ENCODE measurements around the gene ARL10. TPM values are rescaled to one million over a fixed set of nuclear protein-coding genes. Genes with fewer than 3 reads are reported as not detected.

ARL10 gene
- total RNA-seq, 1 experiment from 2014 or later = 9.6 TPM

GRCh38 chr5:176384366-176384930, 19.2 kb downstream of the ARL10 start:
- H2BK5ac ChIP-seq (ENCODE audit: insufficient read length, low read length) = no peak overlapping the region
- H3K4me3 Mint-ChIP-seq = no peak overlapping the region
- H3K4me1 Mint-ChIP-seq = peaks cover 9 to 10% of the 10 kb centered on the region in 2 experiments
- no peak overlapping the region for H3K4me2 ChIP-seq (ENCODE audit: insufficient read depth, insufficient read length, low read length)
- no peaks in the 10 kb centered on the region for H4K20me1 ChIP-seq (ENCODE audit: control insufficient read depth, insufficient read depth, insufficient read length)
- no peaks in the 10 kb centered on the region for H3K9me3 ChIP-seq (ENCODE audit: control insufficient read depth, low read depth, low read length)
- H2AK5ac ChIP-seq (ENCODE audit: insufficient read length, low read length) = no peak overlapping the region
- H3K9me3 Mint-ChIP-seq = peaks cover 0 to 3% of the 10 kb centered on the region in 2 experiments; a peak in 1 of 5 replicates
- H3T11ph ChIP-seq (ENCODE audit: low read length) = no peak overlapping the region
- H3K79me1 ChIP-seq (ENCODE audit: insufficient read depth, low read depth, low read length, poor library complexity, severe bottlenecking) = no peaks in the 10 kb centered on the region
- no peak overlapping the region for H3K27ac Mint-ChIP-seq
- H3K36me3 Mint-ChIP-seq (ENCODE audit: insufficient read depth in 1 of 3, low read depth in 3 of 3) = peaks cover 35 to 77% (median 43%) of the 10 kb centered on the region in 3 experiments
- no peaks in the 10 kb centered on the region for H3K4me1 ChIP-seq (ENCODE audit: insufficient read depth, low read length)
- DNase-seq = no peak
- no peak overlapping the region for H4K91ac ChIP-seq (ENCODE audit: insufficient read length, low read depth, low read length)
- TF ChIP-seq CTCF (conservative IDR thresholded peaks at IDR 0.05) = no peak
- H3K14ac ChIP-seq (ENCODE audit: insufficient read depth, low read length) = no peak overlapping the region
- H3K27ac ChIP-seq (ENCODE audit: insufficient read length, low read depth, low read length) = no peak overlapping the region
- H3K9ac ChIP-seq (ENCODE audit: extremely low read depth, insufficient read length, low read length) = no peak overlapping the region
- no peak overlapping the region for H3K23ac ChIP-seq (ENCODE audit: insufficient read length, low read depth, low read length)
- H3K56ac ChIP-seq (ENCODE audit: insufficient read length, low read depth, low read length) = no peak overlapping the region
- H3K79me2 ChIP-seq (ENCODE audit: insufficient read depth, low read length) = peaks cover 8% of the 10 kb centered on the region; the same call in 1 of the 2 replicates
- no peak overlapping the region for H3K4ac ChIP-seq (ENCODE audit: low read depth, low read length)
- no peak overlapping the region for H4K8ac ChIP-seq (replicated peaks; ENCODE audit: insufficient read length, low read depth, low read length)
- no peak overlapping the region for H2BK15ac ChIP-seq (ENCODE audit: low read depth, low read length)
- H2BK12ac ChIP-seq (ENCODE audit: insufficient read length, low read depth, low read length) = no peak overlapping the region
- peaks cover 6% of the 10 kb centered on the region for H3K23me2 ChIP-seq (ENCODE audit: insufficient read length, low read depth, low read length, poor library complexity, severe bottlenecking)
- no peak overlapping the region for H3K18ac ChIP-seq (ENCODE audit: insufficient read length, low read depth, low read length)
- no CpG with 5 or more reads among the region's 8 CpGs for WGBS (ENCODE audit: extremely low coverage, insufficient read length, low lambda C conversion rate)
- H3K27me3 Mint-ChIP-seq (ENCODE audit: low read depth) = no peaks in the 10 kb centered on the region
- no peak overlapping the region for H2BK120ac ChIP-seq (ENCODE audit: low read depth, low read length, poor library complexity, severe bottlenecking)
- no peak overlapping the region for H2BK20ac ChIP-seq (ENCODE audit: low read depth, low read length, poor library complexity, severe bottlenecking)
- H4K5ac ChIP-seq (ENCODE audit: insufficient read length, low read depth, low read length) = no peak overlapping the region
- no peak overlapping the region for H2AFZ ChIP-seq (ENCODE audit: low read length)
- H3K27me3 ChIP-seq (ENCODE audit: insufficient read depth, low read length) = no peaks in the 10 kb centered on the region

All from H9 (cell line).